HG03064 (cell line): ENCODE data around the gene IGFL2.
"Not testable (repeated sequence)": the region's sequence is repeated elsewhere in the genome, so short reads cannot be mapped to it uniquely, and the experiment has no call there.

ENCODE experiments used
- ATAC-seq: cut with Tn5 transposase; IDR thresholded peaks from one replicate; pipeline ENCODE4 v1.9.1; 2021; ENCODE audit warnings: low read depth; ENCODE audit not compliant: unreplicated experiment

Gene IGFL2

DNA sequence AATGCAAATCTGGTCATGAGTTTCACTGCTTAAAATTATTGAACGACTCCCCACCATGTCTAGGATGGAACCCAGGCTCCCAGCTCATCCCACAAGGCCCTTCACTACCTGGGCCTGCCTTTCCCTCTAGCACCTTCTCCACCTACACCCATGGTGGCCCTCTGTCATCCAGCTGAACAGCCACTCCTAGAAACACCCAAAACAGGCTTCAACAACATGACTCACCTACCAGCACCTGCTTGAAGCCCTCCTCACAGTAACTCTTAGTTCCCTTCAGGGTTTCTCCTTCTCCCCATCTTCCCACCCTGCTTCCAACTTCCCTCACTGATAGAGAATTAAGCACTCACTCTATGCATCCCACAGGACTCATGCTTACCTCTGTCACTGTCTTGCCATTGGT is 6.6 kb upstream of the IGFL2 start:
- no peak for ATAC-seq

DNA sequence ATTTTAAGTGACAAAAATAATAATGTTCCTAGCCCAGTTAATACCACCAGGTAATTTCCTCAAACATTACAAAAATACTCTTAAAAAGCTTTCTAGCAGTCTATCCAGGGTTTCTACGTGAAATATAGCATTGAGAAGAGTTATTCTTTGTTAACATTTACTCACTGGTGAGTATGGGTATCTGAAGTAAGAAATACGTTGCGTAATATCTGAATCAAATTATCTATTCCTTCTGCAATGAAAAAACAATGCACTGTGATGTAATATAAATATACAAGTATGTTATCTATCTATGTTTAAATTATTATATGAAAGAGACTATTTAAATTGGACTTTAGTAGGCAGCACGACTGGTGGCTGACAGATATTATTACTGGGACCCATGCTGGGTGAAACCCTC is 5.7 kb upstream of the IGFL2 start:
- ATAC-seq = no peak

DNA sequence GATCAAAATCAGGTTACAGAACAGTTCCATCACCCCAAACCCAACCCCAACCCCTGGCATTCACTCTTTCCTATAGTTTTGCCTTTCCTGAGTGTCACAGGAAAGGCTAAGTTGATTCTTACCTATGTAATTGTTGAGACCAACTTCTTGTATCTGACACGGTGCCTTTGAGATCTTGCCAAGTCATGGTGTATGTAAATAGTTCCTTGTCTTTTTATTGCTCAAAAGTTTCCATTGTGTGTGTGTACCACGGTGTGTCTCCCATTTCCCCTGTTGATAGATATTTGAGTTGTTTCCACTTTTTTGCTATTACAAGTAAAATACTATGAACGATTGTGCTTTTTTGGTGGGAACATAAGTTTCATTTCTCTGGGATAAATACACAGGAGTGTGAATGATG is 3.3 kb upstream of the IGFL2 start:
- no peak for ATAC-seq

DNA sequence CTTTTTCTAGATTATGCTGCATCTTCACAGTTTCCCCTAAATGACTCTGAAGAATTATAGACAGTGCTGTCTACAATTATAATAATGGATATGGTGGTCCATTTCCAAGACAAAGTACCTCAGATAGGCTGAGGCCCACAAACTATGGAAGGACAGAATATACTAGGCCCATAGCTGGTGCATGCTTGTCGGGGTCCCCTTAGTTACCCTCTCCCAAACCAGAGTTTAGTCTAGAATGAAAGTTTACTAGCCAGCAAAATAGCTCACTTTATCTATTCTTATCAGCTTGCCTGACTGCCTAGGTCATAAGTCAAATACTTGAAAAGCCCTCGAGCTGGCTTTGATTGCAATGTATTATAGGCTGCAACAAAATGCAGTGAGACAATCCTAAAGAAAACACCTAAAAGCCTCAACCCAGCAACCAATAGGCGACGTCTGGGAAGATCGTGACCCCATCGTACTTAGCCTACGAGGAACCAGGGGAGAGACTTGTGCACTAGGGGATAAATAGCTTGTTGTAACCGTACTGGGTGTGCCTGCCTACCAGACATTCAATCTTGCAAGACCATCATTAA is 785 bp upstream of the IGFL2 start:
- no peak for ATAC-seq

DNA sequence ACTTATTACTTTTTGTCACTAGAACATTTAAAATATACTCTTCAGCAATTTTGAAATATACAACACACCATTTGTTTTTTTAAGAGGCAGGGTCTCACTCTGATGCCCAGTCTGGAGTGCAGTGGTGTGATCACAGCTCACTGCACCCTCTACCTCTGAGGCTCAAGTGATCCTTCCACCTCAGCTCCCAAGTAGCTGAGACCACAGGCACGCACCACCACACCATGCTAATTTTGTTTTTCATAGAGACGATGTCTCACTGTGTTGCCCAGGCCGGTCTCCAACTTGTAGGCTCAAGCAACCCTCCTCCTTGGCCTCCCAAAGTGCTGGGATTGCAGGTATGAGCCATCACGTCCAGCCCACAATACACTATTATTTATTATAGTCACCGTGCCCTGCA is 2.6 kb downstream of the IGFL2 start:
- no peak for ATAC-seq

DNA sequence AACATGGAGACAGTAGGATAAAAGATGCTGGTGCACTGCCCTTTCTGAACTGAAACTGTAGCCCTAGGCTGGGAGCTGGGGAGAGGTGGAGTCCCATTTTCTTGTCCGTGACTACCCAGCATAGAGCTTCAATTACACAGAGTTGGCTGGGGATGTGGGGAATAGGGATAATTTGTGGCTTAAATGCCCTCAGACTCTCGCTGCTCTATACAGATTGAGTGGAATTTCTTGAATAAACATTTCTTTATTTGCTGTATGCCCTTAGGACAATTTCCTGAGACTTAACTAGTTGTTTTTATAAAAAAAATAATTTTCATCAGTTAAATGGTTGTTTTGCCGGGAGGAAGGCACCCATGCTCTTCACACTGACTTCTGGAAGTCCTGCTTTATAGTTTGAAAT is 7.2 kb downstream of the IGFL2 start:
- no peak for ATAC-seq

DNA sequence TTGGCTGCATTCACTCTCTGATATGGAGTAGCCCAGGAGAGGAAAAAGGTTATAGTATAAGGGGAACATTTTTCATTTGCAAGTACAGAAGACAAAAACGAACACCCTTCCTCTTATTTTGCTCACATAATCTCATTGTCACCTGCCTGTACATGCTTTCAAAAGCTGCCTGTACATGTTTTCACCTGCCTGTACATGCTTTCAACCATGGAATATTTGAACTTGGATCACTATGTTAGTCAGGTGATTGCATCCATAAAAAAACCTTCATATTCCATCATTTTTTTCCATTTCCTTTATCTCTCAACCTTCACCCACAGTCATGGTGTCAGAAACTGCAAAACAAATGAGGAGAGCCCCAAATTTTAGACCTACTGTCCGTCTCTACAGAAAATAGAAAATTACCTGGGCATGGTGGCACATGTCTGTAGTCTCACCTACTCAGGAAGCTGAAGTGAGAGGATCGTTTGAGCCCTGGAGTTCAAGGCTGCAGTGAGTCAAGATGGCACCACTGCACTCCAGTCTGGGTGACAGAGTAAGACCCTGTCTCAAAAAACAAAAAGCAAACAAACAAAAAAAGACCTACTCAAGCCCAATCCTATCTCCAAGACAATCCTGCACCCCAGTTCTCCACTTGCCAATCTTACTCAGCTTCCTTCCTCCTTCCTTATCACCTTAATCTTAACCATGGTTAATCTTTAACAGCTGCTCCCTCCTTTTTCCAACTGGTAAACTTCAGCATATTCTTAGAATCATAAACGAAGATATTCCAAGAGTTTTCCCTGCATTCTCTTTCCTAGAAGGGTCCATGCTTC is 11.6 kb downstream of the IGFL2 start:
- no peak for ATAC-seq

DNA sequence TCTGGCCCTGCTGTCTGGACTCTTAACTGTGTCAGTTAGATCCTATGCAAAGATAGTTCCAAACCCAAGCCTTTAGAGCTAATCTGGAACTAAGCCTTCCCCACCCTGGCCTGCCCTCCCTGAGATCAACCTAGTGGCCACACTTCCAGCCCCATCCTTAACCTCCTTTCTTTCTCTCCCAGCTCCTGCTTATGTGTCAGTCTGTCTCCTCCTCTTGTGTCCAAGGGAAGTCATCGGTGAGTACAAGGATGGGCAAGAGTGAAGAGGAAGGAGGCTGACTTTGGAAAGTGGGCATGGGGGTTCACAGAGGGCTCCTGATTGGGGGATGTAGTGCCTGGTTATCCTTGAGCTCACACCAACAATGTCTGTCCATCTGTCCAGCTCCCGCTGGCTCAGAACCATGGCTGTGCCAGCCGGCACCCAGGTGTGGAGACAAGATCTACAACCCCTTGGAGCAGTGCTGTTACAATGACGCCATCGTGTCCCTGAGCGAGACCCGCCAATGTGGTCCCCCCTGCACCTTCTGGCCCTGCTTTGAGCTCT is 12.3 kb downstream of the IGFL2 start:
- ATAC-seq = no peak

DNA sequence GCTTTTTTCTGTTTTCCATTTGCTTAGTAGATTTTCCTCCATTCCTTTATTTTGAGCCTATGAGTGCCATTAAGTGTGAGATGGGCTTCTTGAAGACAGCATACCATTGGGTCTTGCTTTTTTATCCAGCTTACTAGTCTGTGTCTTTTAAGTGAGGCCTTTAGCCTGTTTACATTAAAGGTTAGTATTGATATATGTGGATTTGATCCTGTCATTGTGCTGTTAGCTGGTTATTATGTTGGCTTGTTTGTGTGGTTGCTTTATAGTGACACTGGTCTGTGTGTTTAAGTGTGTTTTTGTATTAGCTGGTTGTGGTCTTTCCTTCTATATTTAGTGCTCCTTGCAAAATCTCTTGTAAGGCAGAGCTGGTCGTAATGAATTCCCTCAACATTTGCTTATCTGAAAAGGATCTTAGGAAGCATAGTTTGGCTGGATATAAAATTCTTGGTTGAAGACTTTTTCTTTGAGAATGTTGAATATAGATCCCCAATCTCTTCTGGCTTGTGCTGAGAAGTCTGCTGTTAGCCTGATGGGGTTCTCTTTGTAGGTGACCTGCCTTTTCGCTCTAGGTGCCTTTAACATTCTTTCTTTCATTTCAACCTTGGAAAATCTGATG is 13.7 kb downstream of the IGFL2 start:
- not testable (repeated sequence) for ATAC-seq

DNA sequence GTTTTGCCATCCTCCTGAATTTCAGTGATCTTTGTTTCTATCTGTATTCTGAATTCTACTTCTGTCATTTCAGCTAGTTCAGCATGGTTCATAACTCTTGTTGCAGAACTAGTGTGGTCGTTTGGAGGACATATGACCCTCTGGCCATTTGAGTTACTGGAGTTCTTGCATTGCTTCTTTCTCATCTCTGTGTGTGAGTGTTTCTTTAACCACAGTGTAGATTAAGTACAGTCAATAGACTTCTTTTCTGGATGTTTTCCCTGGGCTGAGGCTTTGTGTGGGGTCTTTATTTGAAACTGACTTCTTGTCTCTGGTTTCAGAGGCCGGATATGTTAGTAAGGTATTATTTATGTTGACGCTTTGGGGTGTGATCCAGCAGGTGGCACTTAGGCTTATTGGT is 14.7 kb downstream of the IGFL2 start:
- ATAC-seq = no peak

DNA sequence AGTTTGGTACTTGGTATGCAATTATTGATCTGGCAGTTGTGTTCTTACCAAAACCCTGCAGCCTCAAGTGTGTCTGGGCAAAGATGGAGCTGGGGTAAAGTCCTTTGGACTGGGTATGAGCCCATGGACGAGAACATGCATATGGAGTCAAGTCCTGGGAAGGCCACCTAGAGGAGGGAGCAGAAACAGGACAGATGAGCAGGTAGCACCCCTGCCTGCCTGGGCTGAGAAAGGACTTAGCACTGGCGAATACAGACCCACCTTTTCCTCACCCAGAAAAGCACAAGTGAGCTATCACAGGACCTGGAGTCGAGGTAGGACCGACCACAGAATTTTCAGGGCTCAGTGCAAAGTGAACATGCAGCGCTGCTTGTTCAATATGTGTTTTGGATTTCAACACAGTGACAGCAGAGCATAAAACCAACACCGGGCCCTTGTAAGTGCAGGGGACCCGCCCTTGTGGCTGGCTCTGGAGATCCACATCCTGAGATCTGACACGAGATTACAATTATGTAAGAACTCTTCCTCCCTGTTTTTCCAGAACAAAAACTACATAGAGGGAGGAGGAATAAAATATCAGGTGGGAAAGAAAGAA is 25.9 kb downstream of the IGFL2 start:
- ATAC-seq = no peak

DNA sequence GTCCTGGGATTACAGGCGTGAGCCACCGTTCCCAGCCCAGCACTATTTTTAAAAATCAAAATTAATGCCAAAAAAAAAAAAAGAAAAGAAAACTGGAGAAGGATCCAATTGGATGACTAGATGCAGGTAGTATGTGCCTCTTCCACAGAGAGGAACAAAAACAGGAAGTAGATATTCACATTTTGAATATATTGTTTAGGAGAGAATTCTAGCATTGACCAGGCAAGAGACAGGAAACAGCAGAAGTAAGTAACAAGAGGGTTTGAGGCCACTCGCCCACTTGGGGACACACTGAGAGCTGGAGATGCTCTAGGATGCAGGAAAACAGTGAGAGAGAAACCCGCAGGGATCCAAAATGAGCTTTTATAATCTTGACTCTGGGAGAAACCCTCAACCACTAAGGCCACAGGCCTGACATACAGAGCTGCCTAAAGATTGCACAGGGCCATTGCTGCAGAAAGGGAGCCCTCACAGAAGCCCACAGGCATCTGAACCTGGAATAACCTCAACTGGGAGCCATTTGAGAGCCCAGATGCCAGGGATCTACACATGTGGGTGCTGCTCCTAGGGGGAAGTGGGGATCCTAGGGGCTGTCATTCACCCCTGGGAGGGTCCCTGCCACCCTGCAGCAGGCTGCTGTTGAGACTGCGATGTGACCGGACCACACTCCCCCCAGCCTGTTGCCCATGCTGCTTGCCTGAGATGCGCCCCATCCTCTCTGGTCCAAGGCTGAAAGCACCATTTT is 28.2 kb downstream of the IGFL2 start:
- ATAC-seq = no peak

DNA sequence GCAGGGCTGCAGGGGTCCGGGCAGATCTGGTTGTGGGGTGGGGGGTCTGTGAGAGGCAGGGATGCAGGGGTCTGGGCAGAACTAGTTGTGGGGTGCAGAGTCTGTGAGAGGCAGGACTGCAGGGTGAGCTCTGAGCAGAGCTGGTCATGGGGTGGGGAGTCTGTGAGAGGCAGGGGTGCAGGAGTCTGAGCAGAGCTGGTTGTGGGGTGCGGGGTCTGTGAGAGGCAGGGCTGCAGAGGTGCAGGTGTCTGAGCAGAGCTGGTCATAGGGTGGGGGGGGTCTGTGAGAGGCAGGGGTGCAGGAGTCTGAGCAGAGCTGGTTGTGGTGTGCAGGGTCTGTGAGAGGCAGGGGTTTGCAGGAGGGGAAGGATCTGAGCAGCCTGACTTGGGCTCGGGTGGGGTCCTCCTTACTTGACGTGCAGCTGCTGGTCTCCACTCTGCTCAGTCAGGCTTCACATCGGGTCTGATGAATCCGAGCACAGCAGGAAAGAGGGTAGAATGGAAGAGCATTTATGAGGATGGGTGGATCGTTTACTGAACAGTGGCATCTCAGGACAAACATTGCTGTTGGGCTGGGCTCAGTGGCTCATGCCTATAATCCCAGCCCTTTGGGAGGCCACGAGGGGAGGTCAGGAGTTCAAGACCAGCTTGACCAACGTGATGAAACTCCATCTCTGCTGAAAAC is 31.2 kb downstream of the IGFL2 start:
- ATAC-seq = no peak

DNA sequence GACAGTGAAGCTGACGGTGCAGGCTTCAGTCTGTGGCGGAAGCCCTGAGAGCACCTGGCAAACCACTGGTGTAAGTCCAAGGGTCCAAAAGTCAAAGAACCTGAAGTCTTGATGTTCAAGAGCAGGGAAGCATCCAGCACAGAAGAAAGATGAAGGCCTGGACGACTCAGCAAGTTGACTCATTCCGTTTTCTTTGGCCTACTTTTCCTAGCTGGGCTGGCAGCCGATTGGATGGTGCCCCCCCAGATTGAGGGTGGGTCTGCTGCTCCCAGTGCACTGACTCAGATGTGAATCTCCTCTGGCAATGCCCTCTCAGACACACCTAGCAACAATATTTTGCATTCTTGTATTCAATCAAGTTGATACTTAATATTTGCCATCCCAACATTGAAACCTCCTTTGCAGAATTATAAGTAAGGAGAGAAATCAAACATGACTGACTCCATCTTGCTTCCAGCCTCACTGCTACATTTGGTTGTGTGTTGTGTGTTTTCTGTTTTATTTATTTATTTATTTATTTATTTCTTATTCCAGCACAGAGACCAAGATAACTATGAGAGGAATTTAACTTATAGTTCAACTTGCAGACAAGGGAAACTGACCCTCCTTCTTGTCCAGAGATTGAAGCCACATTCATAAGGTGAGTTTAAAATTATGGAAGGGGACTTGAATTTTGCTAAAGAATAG is 32.8 kb downstream of the IGFL2 start:
- ATAC-seq = no peak

DNA sequence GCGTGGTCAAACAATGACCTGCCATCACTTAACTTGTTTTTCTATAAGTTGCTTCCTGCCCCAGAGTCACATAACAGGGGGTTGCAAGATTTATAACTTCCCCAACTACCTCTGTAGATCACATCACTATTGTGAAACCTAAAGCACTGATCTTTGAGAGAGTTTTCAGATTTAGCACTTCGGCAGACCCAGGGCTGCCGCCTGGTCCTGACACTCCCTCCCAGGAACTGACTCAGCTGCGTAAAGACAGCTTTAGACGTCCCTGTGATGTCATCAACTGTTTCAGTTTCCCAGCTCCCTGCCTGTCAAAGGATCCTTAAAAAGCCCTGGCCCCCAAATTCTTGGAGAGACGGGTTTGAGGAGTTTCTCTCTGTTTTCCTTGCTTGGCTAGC is 33.3 kb downstream of the IGFL2 start:
- no peak for ATAC-seq

DNA sequence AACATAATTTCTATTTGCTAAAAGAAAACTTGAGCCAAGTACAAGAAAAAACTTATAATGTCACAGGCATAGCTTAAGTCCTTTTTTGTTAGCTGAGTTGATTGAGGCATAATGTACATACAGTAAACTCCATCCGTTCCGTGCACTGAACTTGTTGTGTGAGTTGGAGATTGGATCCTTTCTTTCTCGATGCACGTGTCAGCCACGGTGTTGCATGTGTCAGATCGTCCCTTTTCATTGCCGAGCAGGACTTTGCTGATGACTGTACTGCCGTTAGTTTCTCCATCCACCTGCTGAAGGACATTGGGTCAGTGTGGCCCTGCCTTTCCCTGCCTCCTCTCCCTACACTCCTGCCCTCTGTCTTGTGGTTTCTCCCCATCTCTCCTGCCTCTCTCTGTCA is 34.4 kb downstream of the IGFL2 start:
- ATAC-seq = no peak

DNA sequence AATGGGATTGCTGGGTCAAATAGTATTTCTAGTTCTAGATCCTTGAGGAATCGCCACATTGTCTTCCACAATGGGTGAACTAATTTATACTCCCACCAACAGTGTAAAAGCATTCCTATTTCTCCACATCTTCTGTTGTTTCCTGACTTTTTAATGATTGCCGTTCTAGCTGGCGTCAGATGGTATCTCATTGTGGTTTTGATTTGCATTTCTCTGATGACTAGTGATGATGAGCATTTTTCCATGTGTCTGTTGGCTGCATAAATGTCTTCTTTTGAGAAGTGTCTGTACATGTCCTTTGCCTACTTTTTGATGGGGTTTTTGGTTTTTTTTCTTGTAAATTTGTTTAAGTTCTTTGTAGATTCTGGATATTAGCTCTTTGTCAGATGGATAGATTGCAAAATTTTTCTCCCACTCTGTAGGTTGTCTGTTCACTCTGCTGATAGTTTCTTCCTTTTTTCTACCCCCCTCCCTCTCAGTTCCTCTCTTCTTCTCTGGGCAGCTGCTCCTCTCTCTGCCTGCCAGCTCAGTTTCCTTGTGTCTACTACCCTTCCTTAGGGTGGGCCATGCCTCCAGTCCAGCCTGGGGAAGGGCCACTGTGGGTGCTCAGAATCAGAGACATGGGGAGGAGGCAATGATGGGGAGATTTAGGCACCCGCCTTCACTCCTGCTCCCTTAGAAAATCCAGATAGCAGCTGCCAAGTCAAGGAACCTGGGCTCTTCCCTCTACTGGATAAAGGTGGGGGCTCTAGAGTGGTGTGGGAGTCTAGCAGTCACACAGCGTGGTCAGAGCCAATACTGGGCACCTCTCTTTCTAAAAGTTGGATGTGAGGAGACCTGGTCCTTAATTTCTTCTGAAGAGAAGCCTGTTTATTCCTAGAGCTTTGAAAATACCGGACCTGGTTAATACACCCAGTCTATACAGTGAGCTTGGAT is 37.0 kb downstream of the IGFL2 start:
- ATAC-seq = not testable (repeated sequence)

DNA sequence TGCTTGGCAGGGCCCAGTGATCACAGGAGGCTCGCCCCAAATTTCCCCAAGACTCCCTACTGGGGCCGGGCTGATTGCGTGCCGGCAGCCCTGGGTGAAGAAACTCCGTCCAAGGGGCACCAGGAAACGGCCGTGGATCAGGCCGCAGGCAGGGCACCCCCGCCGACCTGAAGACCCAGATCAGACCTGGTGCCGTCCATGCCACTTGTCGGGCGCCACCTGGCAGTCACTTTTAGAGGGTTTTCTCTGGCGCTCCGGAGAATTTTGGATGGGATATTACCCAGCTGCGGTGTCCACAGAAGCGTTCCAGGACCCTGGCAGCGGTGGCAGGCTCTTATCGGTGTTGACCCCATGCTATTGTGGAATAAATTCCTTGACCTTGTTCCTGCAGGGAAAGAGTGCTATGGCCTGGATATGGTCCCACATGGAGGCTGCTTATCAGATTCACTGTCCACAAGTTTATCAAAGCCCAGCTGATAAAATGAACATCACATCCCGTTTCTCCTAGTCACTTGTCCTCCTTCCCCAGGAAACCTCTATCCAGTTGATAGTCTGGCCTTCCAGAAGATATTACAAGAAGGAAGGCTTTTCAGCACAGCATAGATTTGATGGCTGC is 38.2 kb downstream of the IGFL2 start:
- ATAC-seq = no peak
